Measurements from ENCODE around the gene PLCG2.
"Not testable (repeated sequence)": the region's sequence is repeated elsewhere in the genome, so short reads cannot be mapped to it uniquely, and the experiment has no call there.

Gene PLCG2

GRCh38 chr16:81754858-81755257 is 24.2 kb upstream of the PLCG2 start:
- no peak for DNase-seq (ENCODE audit: low read depth)

- no peak for DNase-seq (ENCODE audit: low read depth)
Measured at GRCh38 chr16:81755915-81756614, 23.0 kb upstream of the PLCG2 start.

GRCh38 chr16:81756615-81757356 is 22.3 kb upstream of the PLCG2 start:
- DNase-seq (ENCODE audit: low read depth) = no peak

GRCh38 chr16:81758376-81758775 is 20.7 kb upstream of the PLCG2 start:
- no peak for DNase-seq (ENCODE audit: low read depth)

- DNase-seq (ENCODE audit: low read depth) = not testable (repeated sequence)
Measured at GRCh38 chr16:81762322-81762721, 16.8 kb upstream of the PLCG2 start.

- DNase-seq (ENCODE audit: low read depth) = no peak
Measured at GRCh38 chr16:81765111-81765919, 13.8 kb upstream of the PLCG2 start.

- no peak for DNase-seq (ENCODE audit: low read depth)
Measured at GRCh38 chr16:81765969-81766368, 13.1 kb upstream of the PLCG2 start.

GRCh38 chr16:81767987-81768592 is 11.0 kb upstream of the PLCG2 start:
- DNase-seq (ENCODE audit: low read depth) = no peak

- no peak for DNase-seq (ENCODE audit: low read depth)
Measured at GRCh38 chr16:81770008-81770407, 9.1 kb upstream of the PLCG2 start.

GRCh38 chr16:81774348-81774747 is 4.7 kb upstream of the PLCG2 start:
- no peak for DNase-seq (ENCODE audit: low read depth)

GRCh38 chr16:81775570-81775969 is 3.5 kb upstream of the PLCG2 start:
- DNase-seq (ENCODE audit: low read depth) = no peak

- DNase-seq (ENCODE audit: low read depth) = no peak
Measured at GRCh38 chr16:81778231-81778630, 860 bp upstream of the PLCG2 start.

GRCh38 chr16:81779536-81780320 is 637 bp downstream of the PLCG2 start:
- no peak for DNase-seq (ENCODE audit: low read depth)

- no peak for DNase-seq (ENCODE audit: low read depth)
Measured at GRCh38 chr16:81780350-81780749, 1.3 kb downstream of the PLCG2 start.

GRCh38 chr16:81782236-81782635 is 3.1 kb downstream of the PLCG2 start:
- DNase-seq (ENCODE audit: low read depth) = no peak

GRCh38 chr16:81784072-81784795 is 5.1 kb downstream of the PLCG2 start:
- DNase-seq (ENCODE audit: low read depth) = no peak

GRCh38 chr16:81785138-81785924 is 6.2 kb downstream of the PLCG2 start:
- DNase-seq (ENCODE audit: low read depth) = no peak

- no peak for DNase-seq (ENCODE audit: low read depth)
Measured at GRCh38 chr16:81786321-81786720, 7.2 kb downstream of the PLCG2 start.

GRCh38 chr16:81786868-81787267 is 7.8 kb downstream of the PLCG2 start:
- no peak for DNase-seq (ENCODE audit: low read depth)

- no peak for DNase-seq (ENCODE audit: low read depth)
Measured at GRCh38 chr16:81787659-81788058, 8.6 kb downstream of the PLCG2 start.

Data from T-helper 22 cell (primary cell).